ENCODE measurements around the gene CD59.

DNA sequence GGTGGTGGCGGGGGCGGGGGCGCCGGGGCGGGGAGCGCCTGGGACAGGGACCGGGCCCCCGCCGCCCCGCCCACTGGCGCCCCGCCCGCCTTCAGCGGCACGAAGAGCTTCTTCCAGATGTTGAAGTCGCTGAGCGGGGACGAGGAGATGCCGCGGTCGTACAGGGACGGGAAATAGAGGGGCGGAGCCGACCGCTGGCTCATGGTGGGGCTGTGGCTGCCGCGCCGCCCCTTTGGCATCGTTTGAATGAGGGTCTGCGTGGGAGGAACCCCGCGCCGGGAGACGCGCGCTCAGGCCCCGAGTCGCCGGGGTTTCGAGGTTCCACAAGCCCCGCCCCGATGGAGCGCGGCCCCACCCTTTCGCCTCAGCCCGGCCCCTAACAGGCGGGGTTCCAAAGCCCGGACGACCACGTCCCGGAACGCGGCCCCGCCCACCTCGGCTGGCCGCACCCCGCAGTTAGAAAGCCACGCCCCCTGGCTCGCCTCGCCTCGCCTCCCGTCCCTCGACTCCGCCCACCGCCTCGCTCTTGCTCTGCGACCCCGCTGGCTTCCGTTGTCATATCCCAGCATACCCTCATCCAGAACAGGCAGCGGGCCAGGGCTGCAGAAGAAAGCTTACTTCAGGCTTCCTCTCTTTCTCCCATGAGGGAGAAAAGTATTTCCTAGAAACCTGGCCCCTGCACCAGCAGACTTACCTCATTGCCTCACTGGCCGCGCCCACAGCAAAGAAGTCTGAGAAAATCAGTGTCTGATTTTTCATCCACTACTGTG, 35.5 kb downstream of the CD59 start, which contains the start of gene C11orf91:
- TF ChIP-seq, protein P1, sequence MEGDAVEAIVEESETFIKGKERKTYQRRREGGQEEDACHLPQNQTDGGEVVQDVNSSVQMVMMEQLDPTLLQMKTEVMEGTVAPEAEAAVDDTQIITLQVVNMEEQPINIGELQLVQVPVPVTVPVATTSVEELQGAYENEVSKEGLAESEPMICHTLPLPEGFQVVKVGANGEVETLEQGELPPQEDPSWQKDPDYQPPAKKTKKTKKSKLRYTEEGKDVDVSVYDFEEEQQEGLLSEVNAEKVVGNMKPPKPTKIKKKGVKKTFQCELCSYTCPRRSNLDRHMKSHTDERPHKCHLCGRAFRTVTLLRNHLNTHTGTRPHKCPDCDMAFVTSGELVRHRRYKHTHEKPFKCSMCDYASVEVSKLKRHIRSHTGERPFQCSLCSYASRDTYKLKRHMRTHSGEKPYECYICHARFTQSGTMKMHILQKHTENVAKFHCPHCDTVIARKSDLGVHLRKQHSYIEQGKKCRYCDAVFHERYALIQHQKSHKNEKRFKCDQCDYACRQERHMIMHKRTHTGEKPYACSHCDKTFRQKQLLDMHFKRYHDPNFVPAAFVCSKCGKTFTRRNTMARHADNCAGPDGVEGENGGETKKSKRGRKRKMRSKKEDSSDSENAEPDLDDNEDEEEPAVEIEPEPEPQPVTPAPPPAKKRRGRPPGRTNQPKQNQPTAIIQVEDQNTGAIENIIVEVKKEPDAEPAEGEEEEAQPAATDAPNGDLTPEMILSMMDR (conservative IDR thresholded peaks at IDR 0.05; ENCODE audit: low read depth, low read length) = no peak
- TF ChIP-seq EZH2phosphoT487 (IDR thresholded peaks at IDR 0.05; ENCODE audit: borderline replicate concordance, low read length) = no peak

All from PC-3 (cell line).